T-helper 1 cell treated with Interleukin-12 subunit alpha and Interleukin-12 subunit beta and Interleukin-4 antibody, amounts not matched to agents 30 μg/mL and 1 μg/mL, for 36 hours (primary cell): ENCODE measurements around the gene GYS1.
"Not testable (repeated sequence)": the region's sequence is repeated elsewhere in the genome, so short reads cannot be mapped to it uniquely, and the experiment has no call there.

ENCODE experiments used
- H3K27ac Mint-ChIP-seq: one replicate; pipeline ENCODE4 v1.8.0; 2021; ENCODE audit warnings: mild to moderate bottlenecking, mixed read lengths
- H3K27me3 Mint-ChIP-seq: one replicate; pipeline ENCODE4 v1.8.0; 2021; ENCODE audit warnings: low read depth, mixed read lengths
- H3K36me3 Mint-ChIP-seq: one replicate; pipeline ENCODE4 v1.8.0; 2021; ENCODE audit warnings: low read depth, mixed read lengths
- H3K4me1 Mint-ChIP-seq: one replicate; pipeline ENCODE4 v1.8.0; 2021; ENCODE audit warnings: low read depth, mixed read lengths
- H3K4me3 Mint-ChIP-seq: one replicate; pipeline ENCODE4 v1.8.0; 2021; ENCODE audit warnings: mild to moderate bottlenecking, moderate library complexity, mixed read lengths
- H3K9me3 Mint-ChIP-seq: one replicate; pipeline ENCODE4 v1.8.0; 2021; ENCODE audit warnings: mixed read lengths

The GYS1 gene

DNA sequence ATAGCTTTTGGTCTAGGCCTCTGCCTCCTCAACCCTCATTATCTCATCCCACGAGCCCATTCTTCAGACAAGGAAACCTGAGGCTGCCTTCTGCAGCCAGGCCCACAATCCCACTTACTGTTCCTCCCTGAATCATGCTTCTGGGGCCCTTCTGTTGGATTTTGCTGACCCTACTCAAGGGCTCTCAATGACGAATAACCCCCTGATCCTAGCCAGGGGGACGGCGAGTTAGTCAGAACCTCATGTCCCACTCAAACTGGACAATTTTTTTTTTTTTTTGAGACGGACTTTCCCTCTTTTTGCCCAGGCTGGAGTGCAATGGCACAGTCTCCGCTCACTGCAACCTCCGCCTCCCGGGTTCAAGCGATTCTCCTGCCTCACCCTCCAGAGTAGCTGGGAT lies 29.0 kb upstream of the GYS1 start:
- peaks cover 30% of the 10 kb centered on the region for H3K27me3 Mint-ChIP-seq
- no peaks in the 10 kb centered on the region for H3K9me3 Mint-ChIP-seq
- no peak overlapping the region for H3K4me3 Mint-ChIP-seq
- no peak overlapping the region for H3K27ac Mint-ChIP-seq
- H3K36me3 Mint-ChIP-seq, result peaks cover 4% of the 10 kb centered on the region
- peaks cover 14% of the 10 kb centered on the region for H3K4me1 Mint-ChIP-seq

DNA sequence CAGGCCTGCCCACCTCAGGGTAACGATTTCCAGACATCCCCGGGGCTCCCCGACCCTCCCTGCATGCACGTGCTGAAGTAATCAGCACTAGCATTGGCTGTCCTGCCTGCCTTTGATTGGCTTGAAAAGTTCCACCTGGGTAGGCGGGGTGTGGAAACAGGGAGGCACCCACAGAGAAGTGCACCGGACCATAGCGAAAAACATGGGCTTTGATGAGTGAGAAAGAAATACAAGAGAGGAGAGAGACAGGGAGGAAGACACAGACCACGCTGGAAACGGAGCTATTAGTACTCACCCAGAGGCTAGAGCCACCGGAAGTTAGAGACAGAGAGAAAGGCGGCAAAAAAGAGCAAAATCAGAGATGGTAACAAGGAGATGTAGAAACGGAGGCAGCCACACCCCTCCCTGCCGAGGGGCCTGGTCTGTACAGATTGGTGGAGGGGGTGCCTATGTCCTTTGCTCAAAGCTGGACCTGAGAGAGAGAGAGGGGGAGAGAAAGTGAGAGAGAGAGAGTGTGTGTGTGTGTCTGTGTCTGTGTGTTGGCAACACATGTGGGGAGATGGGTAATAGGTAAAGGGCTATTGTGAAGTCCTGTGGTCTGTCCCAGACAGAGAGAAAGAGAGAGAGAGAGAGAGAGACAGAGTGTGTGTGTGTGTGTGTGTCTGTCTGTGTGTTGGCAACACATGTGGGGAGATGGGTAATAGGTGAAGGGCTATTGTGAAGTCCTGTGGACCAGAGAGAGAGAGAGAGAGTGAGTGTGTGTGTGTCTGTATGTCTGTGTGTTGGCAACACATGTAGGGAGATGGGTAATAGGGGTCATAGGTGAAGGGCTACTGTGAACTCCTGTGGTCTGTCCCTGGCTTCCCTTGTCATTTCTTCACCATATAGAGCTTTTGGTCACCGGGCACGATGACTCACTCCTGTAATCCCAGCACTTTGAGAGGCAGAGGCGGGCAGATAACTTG lies 28.1 kb upstream of the GYS1 start:
- Mint-ChIP-seq H3K4me1 (peaks cover 14% of the 10 kb centered on the region), H3K4me3 (no peak overlapping the region), H3K27ac (no peak overlapping the region), H3K36me3 (peaks cover 8% of the 10 kb centered on the region), H3K9me3 (no peaks in the 10 kb centered on the region), H3K27me3 (peaks cover 30% of the 10 kb centered on the region)

DNA sequence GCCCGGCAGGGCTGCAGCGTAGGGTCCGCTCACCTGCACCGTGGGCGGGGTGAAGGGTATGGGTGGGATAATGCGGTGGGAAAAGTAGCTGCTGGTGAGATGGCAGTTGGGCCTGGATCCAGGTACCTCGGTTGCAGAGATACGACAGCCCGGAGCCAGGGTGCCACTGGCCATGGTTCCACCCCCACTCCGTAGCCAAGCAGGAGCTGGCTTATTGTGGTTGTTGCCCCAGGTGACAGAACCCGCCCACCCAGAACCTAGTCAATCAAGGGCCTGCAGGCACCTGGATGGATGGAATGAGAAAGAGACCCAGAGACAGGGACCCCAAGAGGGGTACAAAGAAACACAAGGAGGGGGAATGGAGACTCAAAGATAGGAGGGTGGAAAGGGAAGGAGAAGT lies 27.2 kb upstream of the GYS1 start:
- Mint-ChIP-seq H3K27me3 (peaks cover 30% of the 10 kb centered on the region), H3K4me3 (no peak overlapping the region), H3K36me3 (peaks cover 13% of the 10 kb centered on the region), H3K27ac (no peak overlapping the region), H3K9me3 (no peaks in the 10 kb centered on the region), H3K4me1 (peaks cover 14% of the 10 kb centered on the region)

DNA sequence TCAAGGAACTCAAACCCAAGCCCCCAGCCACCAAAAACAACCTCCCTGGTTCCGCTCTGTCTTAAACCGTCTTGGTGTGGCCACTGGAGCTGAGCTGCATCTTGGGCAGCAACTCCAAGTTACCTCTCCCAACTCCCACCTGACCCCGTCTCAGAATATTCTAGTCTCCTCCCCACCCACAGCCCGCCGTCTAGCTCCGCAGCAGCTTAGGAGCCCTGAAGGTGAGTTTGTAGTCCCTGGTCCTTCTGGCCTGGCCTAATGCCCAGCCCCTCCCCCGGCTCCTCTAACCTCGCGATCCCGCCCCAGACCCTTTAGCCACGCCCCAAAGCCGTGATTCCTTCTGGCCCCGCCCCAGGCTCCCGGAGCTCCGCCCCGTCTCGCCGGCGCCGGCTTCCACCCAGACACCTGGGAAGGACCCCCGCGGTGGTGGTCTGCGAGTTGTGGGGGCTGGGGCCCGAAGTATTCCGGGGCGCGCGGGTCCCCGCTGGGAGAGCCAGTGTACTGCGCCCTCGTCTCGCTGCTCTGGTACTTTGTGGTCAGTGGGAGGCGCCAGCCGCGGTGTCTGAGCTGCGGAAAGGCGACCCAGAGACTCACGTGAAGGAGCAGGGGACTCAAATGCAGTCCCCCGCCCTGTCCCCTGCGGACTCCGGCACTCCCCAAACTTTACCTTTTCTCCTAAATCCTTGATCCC lies 26.3 kb upstream of the GYS1 start:
- H3K27ac Mint-ChIP-seq, result peak overlapping the region; percentile 71
- peak overlapping the region; percentile 85 for H3K4me3 Mint-ChIP-seq
- peaks cover 13% of the 10 kb centered on the region for H3K36me3 Mint-ChIP-seq
- no peaks in the 10 kb centered on the region for H3K9me3 Mint-ChIP-seq
- peaks cover 30% of the 10 kb centered on the region for H3K27me3 Mint-ChIP-seq
- peaks cover 14% of the 10 kb centered on the region for H3K4me1 Mint-ChIP-seq

DNA sequence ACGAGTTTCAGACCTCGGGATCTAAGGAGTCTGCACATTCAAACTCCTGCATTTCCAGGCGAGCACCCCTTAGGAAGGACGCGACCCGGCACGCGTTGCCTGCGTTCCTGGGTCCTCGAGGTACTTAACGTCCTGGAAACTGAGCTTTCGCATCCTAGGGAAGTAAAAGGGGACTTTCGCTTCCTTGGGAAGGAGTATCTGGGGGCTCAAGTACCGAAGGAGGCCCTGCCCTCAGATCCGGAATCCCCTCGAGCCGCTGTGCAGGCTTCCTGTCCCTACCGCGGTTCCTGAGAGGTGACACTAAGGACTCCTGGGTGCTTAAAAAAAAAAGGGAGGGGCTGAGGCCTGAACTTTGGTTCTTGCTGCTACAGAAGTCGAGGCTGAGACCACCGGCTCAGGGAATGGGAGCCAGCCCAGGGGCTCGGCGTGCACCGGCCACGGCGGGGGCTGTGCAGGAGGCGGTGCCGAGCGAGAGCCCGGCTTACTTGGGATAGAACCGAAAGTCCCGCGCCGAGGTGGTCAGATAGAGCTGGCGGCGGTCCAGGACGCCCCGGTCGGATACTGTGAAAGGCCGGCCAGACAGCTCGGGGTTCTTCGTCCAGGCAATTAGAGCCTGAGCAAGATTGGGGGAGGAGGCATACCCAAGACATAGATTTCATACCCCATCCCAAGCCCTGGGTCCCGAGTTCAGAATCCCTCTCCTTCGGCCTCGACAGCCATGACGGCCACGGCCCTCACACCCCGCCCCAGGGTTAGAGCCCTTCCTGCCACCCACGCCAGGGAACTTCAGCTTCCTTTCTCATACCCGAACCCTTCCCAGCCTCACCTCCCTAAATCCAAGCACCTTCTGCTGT lies 25.5 kb upstream of the GYS1 start:
- peaks cover 14% of the 10 kb centered on the region for H3K4me1 Mint-ChIP-seq
- peak overlapping the region; percentile 15 for H3K27ac Mint-ChIP-seq
- H3K27me3 Mint-ChIP-seq, result peaks cover 30% of the 10 kb centered on the region
- H3K4me3 Mint-ChIP-seq, result peak overlapping the region; percentile 85
- H3K9me3 Mint-ChIP-seq, result not testable (repeated sequence)
- peaks cover 18% of the 10 kb centered on the region for H3K36me3 Mint-ChIP-seq

DNA sequence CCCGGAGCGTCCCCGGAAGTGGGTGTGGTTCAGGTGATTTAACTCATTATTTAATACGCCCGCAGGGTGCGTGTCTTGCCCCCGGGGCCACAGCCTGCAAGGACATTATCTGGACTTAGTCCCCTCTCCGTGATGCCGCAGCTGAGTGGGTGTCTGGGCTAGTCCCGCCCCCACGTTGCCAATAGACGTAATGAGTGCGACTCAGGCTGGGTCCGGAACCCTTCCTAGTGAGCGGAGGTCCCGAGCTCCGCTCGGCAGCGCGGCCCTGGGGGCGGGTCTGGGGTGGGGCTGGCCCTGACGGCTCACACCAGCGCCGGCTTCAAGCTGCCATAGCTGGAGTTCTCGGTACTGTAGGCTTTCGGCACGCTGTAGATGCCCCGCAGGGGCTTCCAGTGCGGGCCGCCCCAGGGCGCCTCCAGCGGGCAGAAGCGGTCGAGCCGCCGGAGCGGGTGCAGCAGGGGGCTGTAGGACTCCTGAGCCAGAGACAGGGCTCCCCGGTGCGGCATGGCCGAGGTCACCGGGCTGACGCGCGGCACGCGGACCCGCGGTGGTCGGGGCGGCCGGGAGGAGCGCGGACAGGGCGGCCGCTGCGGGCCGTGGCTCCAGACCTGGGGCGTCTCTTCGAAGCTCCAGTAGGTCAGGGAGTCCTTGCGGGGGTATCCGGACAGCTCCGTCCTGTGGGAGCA lies 24.7 kb upstream of the GYS1 start:
- H3K36me3 Mint-ChIP-seq, result peaks cover 18% of the 10 kb centered on the region
- no peaks in the 10 kb centered on the region for H3K9me3 Mint-ChIP-seq
- peaks cover 30% of the 10 kb centered on the region for H3K27me3 Mint-ChIP-seq
- H3K4me3 Mint-ChIP-seq, result peak overlapping the region; percentile 85
- H3K27ac Mint-ChIP-seq, result no peak overlapping the region
- H3K4me1 Mint-ChIP-seq, result peaks cover 14% of the 10 kb centered on the region

DNA sequence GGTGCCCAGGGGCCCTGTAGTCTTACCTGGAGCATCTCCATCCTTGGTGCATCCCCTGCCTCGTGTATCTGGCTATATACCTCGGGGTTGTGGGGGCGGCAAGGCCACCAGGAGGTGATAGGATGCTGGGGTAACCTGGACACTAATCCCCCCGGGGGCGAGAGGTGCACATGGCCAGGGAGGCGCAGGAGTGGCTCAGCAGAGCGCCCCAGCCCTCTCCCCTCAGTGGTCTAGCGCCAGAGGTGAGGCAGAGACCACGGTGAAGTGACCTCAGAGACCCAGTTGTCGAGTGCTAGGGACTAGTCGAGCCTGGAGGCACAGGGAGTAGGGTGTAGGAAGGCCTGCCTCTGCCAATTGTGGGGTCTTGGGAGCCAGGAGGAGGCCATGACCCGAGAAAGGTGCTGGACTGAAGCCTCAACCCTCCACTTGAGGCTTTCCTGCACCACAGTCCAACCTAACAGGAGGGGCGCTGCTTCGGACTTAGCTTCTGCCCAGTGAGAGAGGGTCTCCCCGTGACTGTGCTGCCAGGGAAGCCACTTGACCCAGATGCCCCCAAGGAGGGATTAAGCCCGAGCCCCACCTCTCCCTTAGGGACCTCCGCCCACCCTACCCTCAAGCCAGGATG lies 24.0 kb upstream of the GYS1 start, which contains the start of gene LHB:
TSS of gene LHB (minus strand) at position 51 of the 625 bp plus-strand sequence. CDS start at position 41, 10 bp downstream.
- Mint-ChIP-seq H3K27ac (no peak within 1 kb of the TSS), H3K4me1 (peaks cover 14% of the 10 kb centered on the region), H3K27me3 (peaks cover 30% of the 10 kb centered on the region), H3K9me3 (no peaks in the 10 kb centered on the region), H3K36me3 (peaks cover 18% of the 10 kb centered on the region), H3K4me3 (peak within 1 kb of the TSS; percentile 85)

DNA sequence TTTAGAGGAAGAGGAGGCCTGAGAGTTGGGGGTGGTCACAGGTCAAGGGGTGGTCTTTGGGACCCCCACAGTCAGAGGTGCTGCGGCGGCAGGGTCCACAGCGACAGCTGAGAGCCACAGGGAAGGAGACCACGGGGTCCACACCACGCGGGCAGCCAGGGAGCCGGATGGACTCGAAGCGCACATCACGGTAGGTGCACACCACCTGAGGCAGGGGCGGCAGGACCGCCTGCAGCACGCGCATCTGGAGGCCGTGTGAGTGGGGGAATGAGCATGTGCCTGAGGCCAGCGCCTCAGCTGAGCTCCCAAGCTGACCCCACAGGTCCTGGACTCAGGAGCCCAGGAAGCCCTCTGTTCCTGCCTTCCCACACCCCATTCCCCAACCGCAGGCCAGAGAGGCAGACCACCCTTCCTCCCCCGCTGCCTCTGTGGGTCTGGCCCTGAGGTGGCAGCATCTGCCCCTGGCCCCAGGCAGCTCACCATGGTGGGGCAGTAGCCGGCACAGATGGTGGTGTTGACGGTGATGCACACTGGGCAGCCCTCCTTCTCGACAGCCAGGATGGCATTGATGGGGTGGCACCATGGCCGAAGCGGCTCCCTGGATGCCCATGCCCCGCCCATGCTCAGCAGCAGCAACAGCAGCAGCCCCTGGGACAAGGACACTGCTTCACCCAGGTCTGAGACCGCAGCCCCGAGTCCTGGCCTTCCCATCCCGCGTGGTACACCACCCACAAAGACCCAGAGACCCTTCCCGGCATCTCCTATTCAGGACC lies 23.1 kb upstream of the GYS1 start:
- Mint-ChIP-seq H3K4me3 (no peak overlapping the region), H3K9me3 (no peaks in the 10 kb centered on the region), H3K27ac (no peak overlapping the region), H3K36me3 (peaks cover 18% of the 10 kb centered on the region), H3K27me3 (peaks cover 27% of the 10 kb centered on the region), H3K4me1 (peaks cover 12% of the 10 kb centered on the region)

DNA sequence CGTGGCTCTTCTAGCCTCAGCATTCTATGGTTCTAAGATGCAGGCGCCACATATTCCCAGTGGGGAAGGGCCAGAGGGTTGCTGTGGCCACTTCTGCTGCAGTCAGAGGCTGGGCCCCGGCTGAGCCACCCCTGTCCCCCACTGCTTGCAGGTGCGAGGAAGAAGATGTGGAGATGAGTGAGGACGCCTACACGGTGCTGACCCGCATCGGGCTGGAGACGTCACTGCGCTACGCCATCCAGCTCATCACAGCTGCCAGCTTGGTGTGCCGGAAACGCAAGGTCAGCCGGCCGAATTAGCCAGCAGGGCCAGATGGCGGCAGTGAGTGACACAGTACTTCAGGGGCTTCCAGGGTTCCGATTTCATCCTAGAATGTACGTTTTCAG lies 21.8 kb upstream of the GYS1 start:
- Mint-ChIP-seq H3K27me3 (peaks cover 14% of the 10 kb centered on the region), H3K4me1 (peaks cover 8% of the 10 kb centered on the region), H3K36me3 (peaks cover 20% of the 10 kb centered on the region), H3K4me3 (no peak overlapping the region), H3K27ac (no peak overlapping the region), H3K9me3 (no peaks in the 10 kb centered on the region)

DNA sequence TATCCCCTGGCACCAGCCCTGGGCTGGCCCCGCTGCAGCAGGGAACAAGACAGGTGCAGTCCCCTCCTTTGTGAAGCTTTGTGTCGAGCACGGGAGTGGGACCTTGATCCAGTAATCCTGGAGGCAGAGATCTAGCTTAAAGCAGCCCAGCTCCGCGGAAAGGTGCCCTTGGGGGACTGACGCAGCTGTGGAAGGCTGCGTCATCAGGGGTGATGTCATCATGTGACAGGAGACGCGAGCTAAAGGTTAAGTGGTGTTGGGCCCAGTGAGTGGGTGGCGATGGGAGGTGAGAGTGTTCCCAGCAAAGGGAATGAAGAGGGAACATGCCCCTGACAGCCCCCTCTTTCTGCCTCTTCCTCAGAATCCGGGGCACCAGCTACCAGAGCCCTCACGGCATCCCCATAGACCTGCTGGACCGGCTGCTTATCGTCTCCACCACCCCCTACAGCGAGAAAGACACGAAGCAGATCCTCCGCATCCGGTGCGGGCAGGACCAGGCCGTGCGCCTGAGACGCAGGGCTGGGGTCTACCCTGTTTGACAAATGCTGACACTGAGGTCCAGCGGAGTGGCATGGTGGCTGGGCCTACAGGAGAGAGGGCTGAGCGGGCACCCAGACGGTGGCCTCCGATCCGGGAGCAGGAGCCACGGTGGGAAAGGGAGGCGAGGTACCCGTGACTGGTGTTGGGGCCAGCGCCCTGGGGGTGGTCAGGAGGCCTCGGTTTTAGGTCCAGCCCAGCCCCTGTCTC lies 21.2 kb upstream of the GYS1 start:
- no peaks in the 10 kb centered on the region for H3K9me3 Mint-ChIP-seq
- no peak overlapping the region for H3K27ac Mint-ChIP-seq
- H3K36me3 Mint-ChIP-seq, result peaks cover 20% of the 10 kb centered on the region
- peaks cover 10% of the 10 kb centered on the region for H3K27me3 Mint-ChIP-seq
- H3K4me3 Mint-ChIP-seq, result no peak overlapping the region
- H3K4me1 Mint-ChIP-seq, result peaks cover 7% of the 10 kb centered on the region

DNA sequence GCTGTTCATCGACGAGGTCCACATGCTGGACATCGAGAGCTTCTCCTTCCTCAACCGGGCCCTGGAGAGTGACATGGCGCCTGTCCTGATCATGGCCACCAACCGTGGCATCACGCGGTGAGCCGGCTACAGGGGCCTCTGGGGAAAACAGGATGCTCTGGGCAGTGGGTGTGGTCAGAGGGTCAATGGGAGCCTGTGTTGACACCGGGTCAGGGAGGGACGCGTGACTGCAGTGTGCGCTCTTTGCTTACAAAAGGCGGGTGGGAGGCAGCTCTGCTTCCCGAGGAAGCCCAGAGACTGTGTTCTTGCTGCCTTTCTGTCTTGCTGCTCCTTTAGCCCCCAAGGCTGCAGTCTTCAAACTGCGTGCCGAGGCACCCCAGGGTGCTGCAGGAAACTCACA lies 18.1 kb upstream of the GYS1 start:
- H3K27me3 Mint-ChIP-seq, result no peaks in the 10 kb centered on the region
- no peak overlapping the region for H3K4me3 Mint-ChIP-seq

DNA sequence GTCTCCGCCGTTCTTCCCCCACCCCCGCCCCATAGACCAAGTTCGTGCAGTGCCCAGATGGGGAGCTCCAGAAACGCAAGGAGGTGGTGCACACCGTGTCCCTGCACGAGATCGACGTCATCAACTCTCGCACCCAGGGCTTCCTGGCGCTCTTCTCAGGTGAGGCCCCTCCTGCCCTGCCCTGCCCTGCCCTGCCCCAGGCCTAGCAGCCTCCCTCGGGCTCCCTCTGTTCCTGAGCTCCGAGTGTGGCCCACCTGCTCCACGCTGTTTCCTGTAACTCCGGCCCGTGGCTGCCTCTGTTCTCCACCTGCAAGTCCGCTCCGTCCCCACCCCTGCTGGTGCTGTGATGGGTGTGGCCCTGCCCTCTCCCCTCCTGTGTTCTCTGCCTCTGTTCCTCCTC lies 17.3 kb upstream of the GYS1 start:
- Mint-ChIP-seq H3K4me3 (no peak overlapping the region), H3K9me3 (no peaks in the 10 kb centered on the region), H3K27me3 (no peaks in the 10 kb centered on the region), H3K27ac (no peak overlapping the region), H3K4me1 (no peaks in the 10 kb centered on the region), H3K36me3 (peaks cover 13% of the 10 kb centered on the region)

More for the DNA sequence above, 18.1 kb upstream of the GYS1 start:
- no peaks in the 10 kb centered on the region for H3K9me3 Mint-ChIP-seq
- H3K27ac Mint-ChIP-seq, result no peak overlapping the region
- peaks cover 17% of the 10 kb centered on the region for H3K36me3 Mint-ChIP-seq
- H3K4me1 Mint-ChIP-seq, result no peaks in the 10 kb centered on the region
